GM12891 (cell line): ENCODE measurements around the gene NAA20.

Source experiments
- DNase-seq: peaks from one replicate; pipeline ENCODE4 v3.0.0; 2011; ENCODE audit warnings: low spot score; ENCODE audit not compliant: insufficient read length
- FAIRE-seq: peaks from 2 replicates; lab custom pipeline; 2011; peaks lifted over from hg19 to GRCh38; lab: Jason Lieb, UNC
- PAX5 ChIP-seq: IDR thresholded peaks from 2 replicates; pipeline ENCODE4 v1.6.1; 2011; ENCODE audit warnings: low read length, moderate library complexity, mild to moderate bottlenecking; ENCODE audit not compliant: insufficient read depth, severe bottlenecking
- POLR2A ChIP-seq: IDR thresholded peaks from 2 replicates; pipeline ENCODE4 v1.6.1; 2011; ENCODE audit warnings: low read depth, low read length, control low read depth
- POLR2AphosphoS5 ChIP-seq: IDR thresholded peaks from 2 replicates; pipeline ENCODE4 v1.6.1; 2011; ENCODE audit warnings: low read depth, low read length, control low read depth
- POU2F2 ChIP-seq: IDR thresholded peaks from 2 replicates; pipeline ENCODE4 v1.6.1; 2011; ENCODE audit warnings: low read depth, mild to moderate bottlenecking, control low read depth, low read length, moderate library complexity
- SPI1 ChIP-seq: IDR thresholded peaks from 2 replicates; pipeline ENCODE4 v1.6.1; 2011; ENCODE audit warnings: low read depth, low read length, control low read depth
- TAF1 ChIP-seq: IDR thresholded peaks from 2 replicates; pipeline ENCODE4 v1.6.1; 2011; ENCODE audit warnings: low read depth, low read length, control low read depth

NAA20 gene

DNA sequence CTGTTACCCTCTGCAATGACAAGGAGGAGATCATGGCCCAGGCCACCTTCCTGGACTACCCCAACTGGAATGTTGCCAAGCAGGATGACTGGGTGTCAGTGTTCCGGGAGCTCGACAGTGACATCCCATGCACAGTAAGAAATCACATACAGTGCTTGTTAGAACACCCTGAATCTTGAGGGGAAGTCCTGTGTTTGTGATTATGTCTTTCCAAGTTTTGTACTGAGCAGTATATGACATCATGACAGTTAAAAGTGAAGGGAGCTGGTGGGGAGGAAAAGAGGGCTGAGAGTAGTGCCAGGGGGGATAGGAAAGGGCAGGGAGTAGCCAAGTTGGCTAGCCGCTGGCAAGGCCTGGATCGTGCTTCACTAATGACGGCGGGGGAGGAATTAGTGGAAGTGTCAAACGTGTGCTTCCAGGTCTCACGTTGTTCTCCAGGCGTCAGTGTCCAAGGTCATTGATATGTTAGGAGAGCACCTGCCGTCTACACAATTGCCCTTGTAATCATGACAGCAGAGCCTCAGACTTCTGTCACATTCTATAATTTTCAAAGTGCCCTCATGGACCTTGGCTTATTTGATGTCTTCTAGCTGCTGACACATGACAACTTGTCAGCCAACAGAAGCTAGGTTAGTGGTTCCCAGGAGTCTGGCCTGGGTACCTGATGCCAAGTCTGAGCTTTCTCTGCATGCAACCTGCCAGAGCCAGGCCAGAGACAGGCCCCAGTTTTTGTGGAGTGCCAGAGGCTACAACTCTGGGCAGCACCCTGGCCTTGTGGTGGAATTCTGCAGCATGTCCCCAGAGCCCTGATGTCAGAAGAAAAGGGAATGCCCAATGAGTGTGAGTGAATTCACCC lies 53.9 kb downstream of the NAA20 start:
- no peak for DNase-seq

DNA sequence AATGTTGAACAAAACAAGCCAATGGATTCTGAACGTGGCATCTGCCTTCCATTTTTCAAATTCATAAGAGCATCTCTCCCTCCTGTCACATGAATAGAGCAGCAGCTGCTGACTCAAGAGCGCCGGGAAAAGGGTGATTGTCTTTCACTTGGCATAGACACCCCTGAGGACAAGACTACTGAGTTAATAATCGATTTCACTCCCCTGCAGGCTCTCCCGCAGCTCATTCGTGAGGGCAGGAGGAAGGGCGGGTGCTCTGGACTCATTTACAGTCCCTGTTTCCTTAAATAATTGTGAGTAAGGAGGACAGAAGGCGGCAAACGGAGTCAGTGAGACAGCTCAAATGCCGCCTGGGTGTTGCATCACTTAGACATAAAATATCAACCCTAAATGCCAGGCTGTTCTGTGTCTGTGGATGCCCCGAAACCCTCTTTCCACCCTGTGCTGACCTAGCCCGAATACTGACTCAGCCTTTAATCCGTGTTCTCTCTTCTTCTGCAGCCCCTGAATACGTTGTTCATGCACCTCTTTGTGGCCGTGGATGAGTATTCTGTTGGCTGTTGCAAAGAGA lies 56.7 kb downstream of the NAA20 start:
- TF ChIP-seq PAX5 = no peak
- no peak for TF ChIP-seq TAF1
- no peak for TF ChIP-seq SPI1
- no peak for TF ChIP-seq POLR2AphosphoS5
- TF ChIP-seq POU2F2 = no peak
- FAIRE-seq (no peak), DNase-seq (no peak)

More for the DNA sequence above, 53.9 kb downstream of the NAA20 start:
- FAIRE-seq = no peak
- TF ChIP-seq SPI1 (no peak), POU2F2 (no peak), PAX5 (no peak), POLR2A (no peak), TAF1 (no peak), POLR2AphosphoS5 (no peak)

DNA sequence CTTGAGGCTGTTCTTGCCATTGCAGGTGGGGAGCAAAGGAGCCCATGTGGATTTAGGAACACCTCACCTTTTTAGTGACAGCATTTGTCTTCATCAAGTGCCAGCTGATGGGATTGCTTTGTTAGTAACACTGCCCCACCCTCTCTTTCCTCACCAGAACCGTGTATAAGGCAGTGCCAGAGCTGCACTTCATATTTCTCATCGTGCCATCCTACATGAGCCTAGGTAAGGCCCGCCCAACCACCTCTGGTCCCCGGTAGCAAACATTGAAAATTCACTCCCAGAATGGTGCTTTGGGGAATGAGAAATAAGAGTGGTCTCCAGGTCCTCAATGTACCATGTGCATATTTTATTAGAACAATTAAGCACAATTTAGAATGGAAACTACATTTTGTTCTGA lies 57.9 kb downstream of the NAA20 start:
- FAIRE-seq (no peak), DNase-seq (no peak)
- TF ChIP-seq TAF1 (no peak), POLR2AphosphoS5 (no peak), POLR2A (no peak)

DNA sequence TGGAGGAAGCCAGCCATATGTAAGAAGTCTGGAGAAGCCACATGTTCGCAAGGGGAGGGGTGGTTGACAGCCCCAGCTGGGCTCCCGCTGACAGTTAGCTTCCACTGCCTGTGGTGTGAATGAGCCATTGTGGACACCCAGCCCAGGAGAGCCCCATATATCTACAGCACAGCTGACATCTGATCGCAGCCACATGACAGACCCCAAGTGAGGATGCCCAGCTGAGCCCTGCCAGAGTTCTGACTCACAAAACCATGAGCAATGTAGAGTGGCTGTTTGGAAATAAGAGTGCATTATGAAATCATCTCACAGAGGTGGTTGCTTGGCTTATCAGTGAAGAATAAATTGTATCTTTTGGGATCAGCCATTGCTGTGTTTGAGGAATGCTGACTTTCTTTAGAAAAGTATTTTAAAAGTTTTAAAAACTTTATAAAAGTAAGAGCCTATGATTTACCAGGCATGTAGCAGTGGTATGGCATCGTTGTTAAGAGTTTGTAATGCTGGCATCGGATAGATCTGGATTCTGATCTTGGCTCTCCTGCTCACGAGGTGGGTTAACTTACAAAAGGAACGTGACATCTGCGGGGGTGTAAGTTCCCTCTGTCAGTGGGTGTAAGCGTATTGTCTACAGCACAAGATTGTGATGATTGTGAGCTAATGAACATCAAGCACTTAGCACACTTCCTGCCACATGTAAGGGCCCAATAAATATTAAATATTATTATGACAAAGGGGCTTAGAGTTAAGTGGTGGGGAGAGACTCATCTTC lies 59.3 kb downstream of the NAA20 start:
- FAIRE-seq = no peak
- TF ChIP-seq POU2F2 = no peak
- no peak for TF ChIP-seq PAX5
- TF ChIP-seq POLR2AphosphoS5 = no peak
- no peak for TF ChIP-seq TAF1
- no peak for TF ChIP-seq SPI1
- TF ChIP-seq POLR2A = no peak
- no peak for DNase-seq

DNA sequence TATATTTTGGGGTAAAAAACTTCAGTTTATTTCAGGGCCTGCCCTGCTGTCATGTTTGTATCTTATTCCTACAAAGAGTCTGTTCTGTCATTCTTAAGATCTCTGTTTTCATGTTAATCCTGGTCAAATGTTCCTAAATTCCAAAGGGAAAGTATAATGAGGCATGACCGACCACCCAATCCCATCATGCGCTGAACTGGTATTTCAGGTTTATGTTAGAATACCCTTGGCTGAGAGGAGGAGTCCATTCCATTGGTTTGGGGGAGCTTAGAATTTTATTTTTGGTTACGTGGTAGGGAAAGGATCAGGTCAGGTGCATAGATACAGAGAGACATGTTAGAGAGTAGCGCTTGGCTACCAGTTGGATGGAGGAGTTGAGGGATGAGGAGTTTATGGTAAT lies 60.9 kb downstream of the NAA20 start:
- DNase-seq (no peak), FAIRE-seq (no peak)

DNA sequence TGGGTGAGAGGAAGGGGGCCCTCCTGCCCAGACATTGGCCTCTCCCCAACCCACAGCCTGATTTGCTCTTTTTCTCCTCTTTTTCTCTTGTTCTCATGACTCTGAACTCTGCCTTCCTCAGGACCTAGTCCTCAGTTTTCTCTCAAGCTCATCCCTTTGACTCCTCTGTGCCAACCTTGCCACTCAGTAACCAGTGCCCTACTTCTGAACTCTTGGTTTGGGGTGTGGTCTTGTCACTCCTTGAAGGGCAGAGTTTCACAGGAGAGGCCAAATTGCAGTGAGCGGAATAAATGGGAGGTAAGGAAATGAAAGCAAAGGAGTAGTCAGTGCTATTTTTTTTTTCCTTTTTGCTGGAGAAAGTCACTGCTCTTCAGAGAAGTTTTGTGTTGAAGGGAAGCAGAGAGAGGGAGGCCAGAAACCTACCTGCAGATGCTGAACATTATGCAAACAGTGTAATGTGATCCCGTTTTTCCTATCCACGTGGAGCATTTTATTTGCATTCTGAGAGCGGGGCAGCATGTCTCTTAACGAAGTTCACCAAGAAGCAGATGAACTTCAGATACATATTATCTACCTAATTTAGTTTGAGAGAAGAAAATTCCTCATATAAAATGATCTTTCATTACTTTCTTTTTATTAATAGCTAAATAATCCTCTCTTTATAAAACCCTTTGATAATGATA lies 62.1 kb downstream of the NAA20 start:
- FAIRE-seq (no peak), DNase-seq (no peak)

More for the DNA sequence above, 60.9 kb downstream of the NAA20 start:
- no peak for TF ChIP-seq PAX5
- no peak for TF ChIP-seq SPI1
- no peak for TF ChIP-seq POU2F2
- no peak for TF ChIP-seq POLR2AphosphoS5
- TF ChIP-seq POLR2A = no peak
- TF ChIP-seq TAF1 = no peak

More for the DNA sequence above, 62.1 kb downstream of the NAA20 start:
- TF ChIP-seq PAX5 = no peak
- no peak for TF ChIP-seq SPI1
- TF ChIP-seq POLR2AphosphoS5 = no peak
- no peak for TF ChIP-seq TAF1
- TF ChIP-seq POU2F2 = no peak
- no peak for TF ChIP-seq POLR2A
